Lower leg skin (tissue), 3 donors: ENCODE data around the gene PAWR.

Experiments used
- POLR2A ChIP-seq, 2 donors: fragments of 450-650 bp; IDR thresholded peaks; one replicate each; pipeline ENCODE4 v1.6.1; 2016 to 2017; ENCODE audit warnings: antibody characterized with exemption in 2 of 2, mild to moderate bottlenecking in 1 of 2, moderate library complexity in 1 of 2
- TF ChIP-seq, protein P1 (sequence below), 3 donors: fragments of 450-650 bp; IDR thresholded peaks; one replicate each; pipeline ENCODE4 v1.5.1; 2016; ENCODE audit warnings: antibody characterized with exemption in 3 of 3, mild to moderate bottlenecking in 3 of 3, moderate library complexity in 2 of 3

DNA sequence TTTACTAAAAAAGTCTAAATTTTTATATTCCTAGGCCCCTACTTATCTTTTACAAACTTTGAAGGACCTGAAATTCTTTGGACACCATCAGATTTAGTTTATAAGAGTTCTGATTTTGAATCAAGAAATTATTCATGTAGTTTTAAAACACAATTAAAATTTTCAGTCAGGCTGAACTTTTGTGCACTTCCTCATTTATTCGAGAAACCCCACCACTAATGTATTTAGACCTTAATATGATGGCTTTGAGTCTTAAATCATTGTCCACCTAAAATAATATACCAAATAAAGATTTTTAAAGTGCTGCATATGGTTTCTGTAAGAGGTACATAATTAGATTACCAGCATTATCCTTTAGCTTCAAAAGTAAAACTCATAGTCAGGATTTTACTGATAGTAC, 103.4 kb downstream of the PAWR start:
- TF ChIP-seq, protein P1, sequence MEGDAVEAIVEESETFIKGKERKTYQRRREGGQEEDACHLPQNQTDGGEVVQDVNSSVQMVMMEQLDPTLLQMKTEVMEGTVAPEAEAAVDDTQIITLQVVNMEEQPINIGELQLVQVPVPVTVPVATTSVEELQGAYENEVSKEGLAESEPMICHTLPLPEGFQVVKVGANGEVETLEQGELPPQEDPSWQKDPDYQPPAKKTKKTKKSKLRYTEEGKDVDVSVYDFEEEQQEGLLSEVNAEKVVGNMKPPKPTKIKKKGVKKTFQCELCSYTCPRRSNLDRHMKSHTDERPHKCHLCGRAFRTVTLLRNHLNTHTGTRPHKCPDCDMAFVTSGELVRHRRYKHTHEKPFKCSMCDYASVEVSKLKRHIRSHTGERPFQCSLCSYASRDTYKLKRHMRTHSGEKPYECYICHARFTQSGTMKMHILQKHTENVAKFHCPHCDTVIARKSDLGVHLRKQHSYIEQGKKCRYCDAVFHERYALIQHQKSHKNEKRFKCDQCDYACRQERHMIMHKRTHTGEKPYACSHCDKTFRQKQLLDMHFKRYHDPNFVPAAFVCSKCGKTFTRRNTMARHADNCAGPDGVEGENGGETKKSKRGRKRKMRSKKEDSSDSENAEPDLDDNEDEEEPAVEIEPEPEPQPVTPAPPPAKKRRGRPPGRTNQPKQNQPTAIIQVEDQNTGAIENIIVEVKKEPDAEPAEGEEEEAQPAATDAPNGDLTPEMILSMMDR (IDR thresholded peaks at IDR 0.05): no peak
- TF ChIP-seq POLR2A (IDR thresholded peaks at IDR 0.05): no peak
